ENCODE measurements around the gene FHIT. TPM values are rescaled to one million over a fixed set of nuclear protein-coding genes. Genes with fewer than 3 reads are reported as not detected.

FHIT gene
- total and polyA plus RNA-seq, 4 donors = 2.1 to 14.7 (median 6.6) TPM

- no peak overlapping the region for H3K9ac ChIP-seq (ENCODE audit: low read depth in 1 of 2, low read length in 2 of 2)
- no peak for TF ChIP-seq ATF3 (IDR thresholded peaks at IDR 0.05)
- TF ChIP-seq EGR1 (IDR thresholded peaks at IDR 0.05; ENCODE audit: low read depth in 2 of 2) = no peak
- TF ChIP-seq ZBTB33 (IDR thresholded peaks at IDR 0.05) = no peak
- TF ChIP-seq CTCF (IDR thresholded peaks at IDR 0.05; ENCODE audit: low read depth, low read length, missing input control) = no peak
- TF ChIP-seq GABPA (IDR thresholded peaks at IDR 0.05 in 1 of 2, conservative IDR thresholded peaks at IDR 0.05 in 1 of 2) = no peak
- TF ChIP-seq HNF4G (IDR thresholded peaks at IDR 0.05) = no peak
- TF ChIP-seq FOXA1 (IDR thresholded peaks at IDR 0.05) = no peak
- no peak for TF ChIP-seq TAF1 (conservative IDR thresholded peaks at IDR 0.05)
- TF ChIP-seq JUND (IDR thresholded peaks at IDR 0.05) = no peak
- no peak for TF ChIP-seq YY1 (IDR thresholded peaks at IDR 0.05)
- 0% methylated on average over 1 of the region's 1 CpG for WGBS
- no peaks in the 10 kb centered on the region for H3K36me3 ChIP-seq (ENCODE audit: control insufficient read depth in 4 of 4, insufficient read depth in 3 of 4, low read depth in 1 of 4, low read length in 3 of 4)
- no peak for DNase-seq (ENCODE audit: low spot score)
- no peaks in the 10 kb centered on the region for H3K9me3 ChIP-seq (ENCODE audit: control insufficient read depth in 4 of 4, low read length in 3 of 4)
- no peak overlapping the region for H3K4me3 ChIP-seq (ENCODE audit: low read depth in 1 of 3, low read length in 3 of 3)
- H3K27me3 ChIP-seq (ENCODE audit: control insufficient read depth in 4 of 4, insufficient read depth in 4 of 4, low read length in 3 of 4) = no peaks in the 10 kb centered on the region
- H3K4me1 ChIP-seq (ENCODE audit: control insufficient read depth in 4 of 4, insufficient read depth in 4 of 4, low read length in 3 of 4) = no peaks in the 10 kb centered on the region
- H3K27ac ChIP-seq (ENCODE audit: low read depth in 1 of 2, low read length in 2 of 2) = no peak overlapping the region
Observed at GRCh38 chr3:59824876-59825275, 1426.4 kb downstream of the FHIT start.

GRCh38 chr3:59821274-59821673 lies 1430.0 kb downstream of the FHIT start:
- 71% methylated on average over 1 of the region's 1 CpG for WGBS
- H3K4me1 ChIP-seq (ENCODE audit: control insufficient read depth in 4 of 4, insufficient read depth in 4 of 4, low read length in 3 of 4) = peaks cover 0 to 4% (median 0%) of the 10 kb centered on the region in 4 donors
- no peaks in the 10 kb centered on the region for H3K27me3 ChIP-seq (ENCODE audit: control insufficient read depth in 4 of 4, insufficient read depth in 4 of 4, low read length in 3 of 4)
- no peak overlapping the region for H3K9ac ChIP-seq (ENCODE audit: low read depth in 1 of 2, low read length in 2 of 2)
- DNase-seq (ENCODE audit: low spot score) = no peak
- no peak for TF ChIP-seq ATF3 (IDR thresholded peaks at IDR 0.05)
- no peak for TF ChIP-seq TAF1 (conservative IDR thresholded peaks at IDR 0.05)
- no peak for TF ChIP-seq ZBTB33 (IDR thresholded peaks at IDR 0.05)
- no peak for TF ChIP-seq NR2F2 (IDR thresholded peaks at IDR 0.05)
- no peak for TF ChIP-seq EGR1 (IDR thresholded peaks at IDR 0.05; ENCODE audit: low read depth in 2 of 2)
- no peak for TF ChIP-seq FOXA2 (IDR thresholded peaks at IDR 0.05)
- no peak for TF ChIP-seq MAX (IDR thresholded peaks at IDR 0.05)
- no peak for TF ChIP-seq RAD21 (IDR thresholded peaks at IDR 0.05)
- TF ChIP-seq RXRA (IDR thresholded peaks at IDR 0.05) = no peak
- no peak for TF ChIP-seq JUND (IDR thresholded peaks at IDR 0.05)
- TF ChIP-seq YY1 (IDR thresholded peaks at IDR 0.05) = no peak
- TF ChIP-seq HNF4A (conservative IDR thresholded peaks at IDR 0.05) = no peak
- TF ChIP-seq CTCF (IDR thresholded peaks at IDR 0.05; ENCODE audit: low read depth, low read length, missing input control) = no peak
- TF ChIP-seq REST (IDR thresholded peaks at IDR 0.05) = no peak
- no peak for TF ChIP-seq GABPA (IDR thresholded peaks at IDR 0.05 in 1 of 2, conservative IDR thresholded peaks at IDR 0.05 in 1 of 2)
- TF ChIP-seq HNF4G (IDR thresholded peaks at IDR 0.05) = no peak
- no peak for TF ChIP-seq FOXA1 (IDR thresholded peaks at IDR 0.05)
- no peaks in the 10 kb centered on the region for H3K36me3 ChIP-seq (ENCODE audit: control insufficient read depth in 4 of 4, insufficient read depth in 3 of 4, low read depth in 1 of 4, low read length in 3 of 4)
- H3K27ac ChIP-seq (ENCODE audit: low read depth in 1 of 2, low read length in 2 of 2) = no peak overlapping the region
- no peaks in the 10 kb centered on the region for H3K9me3 ChIP-seq (ENCODE audit: control insufficient read depth in 4 of 4, low read length in 3 of 4)
- H3K4me3 ChIP-seq (ENCODE audit: low read depth in 1 of 3, low read length in 3 of 3) = no peak overlapping the region

Measured in liver (tissue), 9 donors.